OCI-LY3 (cell line): ENCODE measurements around the gene DOK4.

Source experiments
- CTCF ChIP-seq: fragments of 200-600, 300-600 bp; sonication (generic); IDR thresholded peaks from 2 replicates; pipeline ENCODE4 v1.5.1; 2014; ENCODE audit warnings: antibody characterized with exemption, low read length, low read depth
- EZH2phosphoT487 ChIP-seq: fragments of 200-600 bp; shearing (Covaris generic); IDR thresholded peaks from 2 replicates; pipeline ENCODE4 v1.6.1; 2018; ENCODE audit warnings: antibody characterized with exemption, mixed run types, low read depth

- TF ChIP-seq CTCF (no peak), EZH2phosphoT487 (no peak)
These were observed 21.1 kb upstream of the DOK4 start for GRCh38 chr16:57507136-57508034.
